GM12892 (cell line): ENCODE data around the gene FXYD7.

Experiments used
- POLR2A ChIP-seq: IDR thresholded peaks from 2 replicates; pipeline ENCODE4 v1.6.1; 2011; ENCODE audit warnings: low read depth, low read length, control low read depth
- TAF1 ChIP-seq: IDR thresholded peaks from 2 replicates; pipeline ENCODE4 v1.6.1; 2011; ENCODE audit warnings: low read depth, mild to moderate bottlenecking, control low read depth, low read length, borderline replicate concordance

GRCh38 chr19:35105411-35106290, 37.4 kb upstream of the FXYD7 start:
- TF ChIP-seq TAF1 (no peak), POLR2A (no peak)
